ENCODE data around the gene FGF10.

- TF ChIP-seq EZH2phosphoT487 (IDR thresholded peaks at IDR 0.05; ENCODE audit: low read length) (no peak), CTCF (IDR thresholded peaks at IDR 0.05; ENCODE audit: low read length) (peak; percentile 81)
Measured at GRCh38 chr5:44332285-44332971, 56.8 kb downstream of the FGF10 start.
